ENCODE results near the gene RBM38. TPM values are rescaled to one million over a fixed set of nuclear protein-coding genes. Genes with fewer than 3 reads are reported as not detected.

RBM38 gene
- total and polyA plus RNA-seq, 9 of the 15 experiments (the other 6 are each of a cell fraction or from before 2014, with no cell fraction given) = 0.28 to 82.4 (median 33.2) TPM

DNA sequence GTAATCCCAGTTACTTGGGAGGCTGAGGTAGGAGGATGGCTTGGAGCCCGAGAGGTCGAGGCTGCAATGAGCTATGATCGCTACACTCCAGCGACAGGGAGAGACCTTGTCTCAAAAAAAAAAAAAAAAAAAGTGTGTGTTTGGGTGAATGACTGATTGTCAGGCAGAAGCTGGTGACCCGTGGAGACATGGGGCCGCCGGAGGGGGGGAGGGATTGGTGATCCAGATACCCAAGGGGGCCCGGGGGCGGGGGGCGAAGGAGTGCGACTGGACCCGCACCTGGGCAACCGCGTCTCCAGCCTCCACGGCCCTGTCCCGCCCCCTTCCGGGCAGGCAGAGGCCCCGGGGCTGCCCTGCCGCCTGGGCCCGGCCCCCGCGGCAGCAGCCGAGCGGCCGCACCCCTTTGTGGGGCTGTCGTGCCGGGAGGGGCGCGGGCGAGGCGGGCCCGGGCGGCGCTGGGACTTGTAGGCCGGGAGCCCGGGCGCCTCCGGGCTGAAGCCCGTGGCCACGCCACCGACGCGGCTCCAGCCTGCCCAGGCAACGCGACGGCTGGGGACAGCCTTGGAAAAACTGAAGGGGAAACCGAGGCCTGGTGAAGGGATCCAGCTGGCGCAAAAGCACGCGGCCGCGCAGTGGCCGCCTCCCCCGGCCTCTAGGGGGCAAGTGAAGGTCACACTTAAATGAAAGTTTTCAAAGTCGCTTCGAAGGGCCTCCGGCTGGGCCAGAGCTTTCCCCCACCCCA lies 2.1 kb upstream of the RBM38 start (continued):
- peak; percentile 33; the same call in 1 of the 2 replicates for TF ChIP-seq REST (IDR thresholded peaks at IDR 0.05; ENCODE audit: borderline replicate concordance)
- TF ChIP-seq REST (CRISPR knock-in tag; IDR thresholded peaks at IDR 0.05; ENCODE audit: low read depth) = 0 out of 2 replicates have a peak, but pooled peaks have one; percentile 41
